Fibroblast of lung (primary cell): ENCODE data around the gene MYO7A. TPM values are rescaled to one million over a fixed set of nuclear protein-coding genes. Genes with fewer than 3 reads are reported as not detected.

ENCODE experiments used
- DNase-seq, 2 donors: peaks; one replicate each; pipeline versions ENCODE4 v3.0.0 to v3.0.0-alpha.2; 2010; ENCODE audit warnings: low read depth in 2 of 2
- H2AFZ ChIP-seq: 2 replicates; pipeline ENCODE4 v1.5.1; 2012; ENCODE audit warnings: low read length, control low read depth, inconsistent platforms
- H3K27ac ChIP-seq: 2 replicates; pipeline ENCODE4 v1.5.1; 2011; ENCODE audit warnings: low read length, control low read depth; ENCODE audit not compliant: insufficient read depth
- H3K27me3 ChIP-seq: 2 replicates; pipeline ENCODE4 v1.5.1; 2011; ENCODE audit warnings: mild to moderate bottlenecking, low read length; ENCODE audit not compliant: control insufficient read depth, insufficient read depth
- H3K36me3 ChIP-seq: 2 replicates; pipeline ENCODE4 v1.5.1; 2011; ENCODE audit warnings: low read length; ENCODE audit not compliant: control insufficient read depth, insufficient read depth
- H3K4me1 ChIP-seq: 2 replicates; pipeline ENCODE4 v1.5.1; 2011; ENCODE audit warnings: low read length; ENCODE audit not compliant: control insufficient read depth, insufficient read depth; ENCODE audit errors: extremely low read depth
- H3K4me2 ChIP-seq: 2 replicates; pipeline ENCODE4 v1.5.1; 2011; ENCODE audit warnings: low read length, control low read depth; ENCODE audit not compliant: insufficient read depth; ENCODE audit errors: extremely low read depth
- H3K4me3 ChIP-seq, 4 experiments: fragments of 200-600 bp in 1 of 4; sonication (generic) in 1 of 4; replicated peaks in 1 of 4; 2 replicates each; pipeline ENCODE4 v1.5.1; 2011 to 2016; ENCODE audit warnings: low read length in 4 of 4, low read depth in 3 of 4, mild to moderate bottlenecking in 3 of 4, control low read depth in 2 of 4, inconsistent platforms in 1 of 4, mixed read lengths in 1 of 4; ENCODE audit not compliant: insufficient read depth in 1 of 4; ENCODE audit errors: control extremely low read depth in 1 of 4
- H3K79me2 ChIP-seq: 2 replicates; pipeline ENCODE4 v1.5.1; 2012; ENCODE audit warnings: mild to moderate bottlenecking, low read length, inconsistent platforms; ENCODE audit not compliant: control insufficient read depth, insufficient read depth
- H3K9ac ChIP-seq: 2 replicates; pipeline ENCODE4 v1.5.1; 2011; ENCODE audit warnings: mild to moderate bottlenecking, low read length, control low read depth; ENCODE audit not compliant: insufficient read depth
- H3K9me3 ChIP-seq: 2 replicates; pipeline ENCODE4 v1.5.1; 2012; ENCODE audit warnings: low read depth, low read length; ENCODE audit not compliant: control insufficient read depth, insufficient read depth
- H4K20me1 ChIP-seq: 2 replicates; pipeline ENCODE4 v1.5.1; 2011; ENCODE audit warnings: low read length; ENCODE audit not compliant: control insufficient read depth, insufficient read depth; ENCODE audit errors: extremely low read depth
- EZH2 ChIP-seq: IDR thresholded peaks from 2 replicates; pipeline ENCODE4 v1.5.1; 2012; ENCODE audit warnings: low read length, control low read depth, mild to moderate bottlenecking; ENCODE audit errors: missing control alignments
- polyA plus RNA-seq, 2 donors: library from polyadenylated mRNA; depleted of rRNA in 1 of 2; stranded (reverse) in 1 of 2; unstranded in 1 of 2; fragments of >200 nt; gene quantifications; 2 replicates each; pipeline ENCODE4 v1.2.1, GENCODE V29; 2011 to 2012; ENCODE audit warnings: missing spikeins in 1 of 2
- total RNA-seq: library from RNA; depleted of rRNA; stranded (reverse); fragments of >200 nt; gene quantifications from 2 replicates; pipeline ENCODE4 v1.2.1, GENCODE V29; 2014
- TF ChIP-seq, protein P1 (sequence below), 2 donors: IDR thresholded peaks in 1 of 2; conservative IDR thresholded peaks in 1 of 2; 1 replicate in 1 of 2; 2 replicates in 1 of 2; pipeline ENCODE4 v1.5.1; 2011 to 2012; ENCODE audit warnings: low read length in 2 of 2, control low read depth in 1 of 2, inconsistent platforms in 1 of 2, low read depth in 1 of 2, mild to moderate bottlenecking in 1 of 2

Gene MYO7A
- total and polyA plus RNA-seq, 2 donors (not counting 1 experiment from before 2014, with no cell fraction given) = 0.01 to 0.33 TPM

GRCh38 chr11:77172666-77172982 lies 44.6 kb downstream of the MYO7A start:
- Histone ChIP-seq H3K27me3 (no peaks in the 10 kb centered on the region), H3K4me1 (no peaks in the 10 kb centered on the region), H3K4me2 (no peak overlapping the region), H3K36me3 (no peaks in the 10 kb centered on the region), H3K9me3 (no peaks in the 10 kb centered on the region), H3K9ac (no peak overlapping the region), H3K4me3 (no peak overlapping the region), H2AFZ (no peak overlapping the region), H4K20me1 (no peaks in the 10 kb centered on the region), H3K27ac (no peak overlapping the region), H3K79me2 (no peaks in the 10 kb centered on the region)
- peak in 1 of 2 donors; percentile 21 for DNase-seq
- TF ChIP-seq EZH2 = no peak
- TF ChIP-seq, protein P1, sequence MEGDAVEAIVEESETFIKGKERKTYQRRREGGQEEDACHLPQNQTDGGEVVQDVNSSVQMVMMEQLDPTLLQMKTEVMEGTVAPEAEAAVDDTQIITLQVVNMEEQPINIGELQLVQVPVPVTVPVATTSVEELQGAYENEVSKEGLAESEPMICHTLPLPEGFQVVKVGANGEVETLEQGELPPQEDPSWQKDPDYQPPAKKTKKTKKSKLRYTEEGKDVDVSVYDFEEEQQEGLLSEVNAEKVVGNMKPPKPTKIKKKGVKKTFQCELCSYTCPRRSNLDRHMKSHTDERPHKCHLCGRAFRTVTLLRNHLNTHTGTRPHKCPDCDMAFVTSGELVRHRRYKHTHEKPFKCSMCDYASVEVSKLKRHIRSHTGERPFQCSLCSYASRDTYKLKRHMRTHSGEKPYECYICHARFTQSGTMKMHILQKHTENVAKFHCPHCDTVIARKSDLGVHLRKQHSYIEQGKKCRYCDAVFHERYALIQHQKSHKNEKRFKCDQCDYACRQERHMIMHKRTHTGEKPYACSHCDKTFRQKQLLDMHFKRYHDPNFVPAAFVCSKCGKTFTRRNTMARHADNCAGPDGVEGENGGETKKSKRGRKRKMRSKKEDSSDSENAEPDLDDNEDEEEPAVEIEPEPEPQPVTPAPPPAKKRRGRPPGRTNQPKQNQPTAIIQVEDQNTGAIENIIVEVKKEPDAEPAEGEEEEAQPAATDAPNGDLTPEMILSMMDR (conservative IDR thresholded peaks at IDR 0.05 in 1 of 2, IDR thresholded peaks at IDR 0.05 in 1 of 2; ENCODE audit: low read depth in 1 of 2, low read length in 2 of 2) = no peak

- no peak overlapping the region for H3K4me3 ChIP-seq
- no peak overlapping the region for H3K27ac ChIP-seq
- DNase-seq = no peak
- no peak overlapping the region for H2AFZ ChIP-seq
- no peaks in the 10 kb centered on the region for H3K36me3 ChIP-seq
- H3K27me3 ChIP-seq = no peaks in the 10 kb centered on the region
- TF ChIP-seq, protein P1 (conservative IDR thresholded peaks at IDR 0.05 in 1 of 2, IDR thresholded peaks at IDR 0.05 in 1 of 2; ENCODE audit: low read depth in 1 of 2, low read length in 2 of 2) = no peak
- no peak for TF ChIP-seq EZH2
- no peaks in the 10 kb centered on the region for H4K20me1 ChIP-seq
- no peak overlapping the region for H3K9ac ChIP-seq
- no peak overlapping the region for H3K4me2 ChIP-seq
- H3K4me1 ChIP-seq = no peaks in the 10 kb centered on the region
- H3K79me2 ChIP-seq = no peaks in the 10 kb centered on the region
- H3K9me3 ChIP-seq = no peaks in the 10 kb centered on the region
Observed at GRCh38 chr11:77173494-77173893, 45.4 kb downstream of the MYO7A start.

DNA sequence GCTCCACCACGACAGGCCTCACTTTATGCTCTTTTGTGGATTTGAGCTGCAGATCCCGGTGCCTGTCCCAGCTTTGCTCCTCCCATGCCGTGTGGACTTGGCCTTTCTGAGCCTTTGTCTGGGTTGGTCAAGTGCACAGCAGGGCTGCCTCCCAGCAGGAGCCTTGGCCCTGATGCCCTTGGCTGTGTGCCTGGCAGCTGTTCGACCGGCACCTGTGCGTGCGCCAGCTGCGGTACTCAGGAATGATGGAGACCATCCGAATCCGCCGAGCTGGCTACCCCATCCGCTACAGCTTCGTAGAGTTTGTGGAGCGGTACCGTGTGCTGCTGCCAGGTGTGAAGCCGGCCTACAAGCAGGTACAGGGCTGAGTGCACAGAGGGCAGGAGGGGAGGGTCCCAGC lies 46.5 kb downstream of the MYO7A start:
- no peak for TF ChIP-seq EZH2
- H4K20me1 ChIP-seq = no peaks in the 10 kb centered on the region
- no peaks in the 10 kb centered on the region for H3K9me3 ChIP-seq
- no peaks in the 10 kb centered on the region for H3K79me2 ChIP-seq
- H3K4me3 ChIP-seq = no peak overlapping the region
- no peak overlapping the region for H3K27ac ChIP-seq
- no peak overlapping the region for H3K4me2 ChIP-seq
- H3K36me3 ChIP-seq = no peaks in the 10 kb centered on the region
- H2AFZ ChIP-seq = no peak overlapping the region
- no peak overlapping the region for H3K9ac ChIP-seq
- H3K27me3 ChIP-seq = no peaks in the 10 kb centered on the region
- no peaks in the 10 kb centered on the region for H3K4me1 ChIP-seq
- no peak for DNase-seq
